Bronchial epithelial cell (primary cell): ENCODE measurements around the gene LONRF2. TPM values are rescaled to one million over a fixed set of nuclear protein-coding genes. Genes with fewer than 3 reads are reported as not detected.

ENCODE experiments used
- DNase-seq: peaks from one replicate; pipeline ENCODE4 v3.0.0-alpha.2; 2010; ENCODE audit warnings: low read depth
- FAIRE-seq: peaks from 2 replicates; lab custom pipeline; 2011; peaks lifted over from hg19 to GRCh38; lab: Jason Lieb, UNC
- H3K27me3 ChIP-seq: 2 replicates; pipeline ENCODE4 v1.5.1; 2011; ENCODE audit warnings: low read length; ENCODE audit not compliant: control insufficient read depth, insufficient read depth
- H3K36me3 ChIP-seq: 2 replicates; pipeline ENCODE4 v1.5.1; 2011; ENCODE audit warnings: low read length; ENCODE audit not compliant: control insufficient read depth, insufficient read depth
- H3K4me3 ChIP-seq: 2 replicates; pipeline ENCODE4 v1.5.1; 2011; ENCODE audit warnings: mild to moderate bottlenecking, low read depth, low read length, control low read depth
- CTCF ChIP-seq: IDR thresholded peaks from 2 replicates; pipeline ENCODE4 v1.5.1; 2011; ENCODE audit warnings: mild to moderate bottlenecking, moderate library complexity, low read length, control low read depth, inconsistent platforms; ENCODE audit not compliant: insufficient read depth, severe bottlenecking
- total RNA-seq: library from RNA; depleted of rRNA; stranded (reverse); fragments of >200 nt; gene quantifications from 2 replicates; pipeline ENCODE4 v1.2.1, GENCODE V29; 2014

The LONRF2 gene
- total RNA-seq, 1 donor from 2014 or later: not detected

GRCh38 chr2:100235098-100235497 lies 87.2 kb downstream of the LONRF2 start:
- Histone ChIP-seq H3K27me3 (no peaks in the 10 kb centered on the region), H3K4me3 (no peak overlapping the region), H3K36me3 (no peaks in the 10 kb centered on the region)
- no peak for TF ChIP-seq CTCF
- DNase-seq: no peak
- FAIRE-seq: no peak

- Histone ChIP-seq H3K27me3 (no peaks in the 10 kb centered on the region), H3K4me3 (no peak overlapping the region), H3K36me3 (no peaks in the 10 kb centered on the region)
- FAIRE-seq (no peak), DNase-seq (no peak)
- no peak for TF ChIP-seq CTCF
Measured at GRCh38 chr2:100234141-100234540, 88.2 kb downstream of the LONRF2 start.

GRCh38 chr2:100233061-100233460 lies 89.2 kb downstream of the LONRF2 start:
- no peak for TF ChIP-seq CTCF
- peak; percentile 73 for FAIRE-seq
- DNase-seq: no peak
- H3K4me3 ChIP-seq: no peak overlapping the region
- H3K36me3 ChIP-seq: no peaks in the 10 kb centered on the region
- H3K27me3 ChIP-seq: no peaks in the 10 kb centered on the region

- FAIRE-seq: no peak
- no peak for DNase-seq
Measured at GRCh38 chr2:100230754-100231153, 91.5 kb downstream of the LONRF2 start.

GRCh38 chr2:100228967-100229366 lies 93.3 kb downstream of the LONRF2 start:
- Histone ChIP-seq H3K4me3 (no peak overlapping the region), H3K36me3 (no peaks in the 10 kb centered on the region), H3K27me3 (no peaks in the 10 kb centered on the region)
- FAIRE-seq: no peak
- no peak for TF ChIP-seq CTCF
- DNase-seq: peak; percentile 2

More at GRCh38 chr2:100230754-100231153, 91.5 kb downstream of the LONRF2 start:
- H3K4me3 ChIP-seq: no peak overlapping the region
- H3K36me3 ChIP-seq: no peaks in the 10 kb centered on the region
- no peak for TF ChIP-seq CTCF
- H3K27me3 ChIP-seq: no peaks in the 10 kb centered on the region

GRCh38 chr2:100228415-100228814 lies 93.9 kb downstream of the LONRF2 start:
- Histone ChIP-seq H3K36me3 (no peaks in the 10 kb centered on the region), H3K4me3 (no peak overlapping the region), H3K27me3 (no peaks in the 10 kb centered on the region)
- FAIRE-seq (no peak), DNase-seq (no peak)
- no peak for TF ChIP-seq CTCF
